ENCODE data around the gene ERCC4.

Gene ERCC4

GRCh38 chr16:13911871-13912270 lies 8.1 kb upstream of the ERCC4 start:
- no peak for DNase-seq

- no peak for DNase-seq
These were observed 7.1 kb upstream of the ERCC4 start for GRCh38 chr16:13912891-13913290.

GRCh38 chr16:13913374-13914292 lies 6.3 kb upstream of the ERCC4 start:
- DNase-seq: no peak

- no peak for DNase-seq
These were observed 4.8 kb upstream of the ERCC4 start for GRCh38 chr16:13915033-13915635.

GRCh38 chr16:13919330-13919682 lies 648 bp upstream of the ERCC4 start:
- DNase-seq: no peak

- DNase-seq: no peak
These were observed 510 bp downstream of the ERCC4 start for GRCh38 chr16:13920510-13920818.

GRCh38 chr16:13921328-13921727 lies 1.4 kb downstream of the ERCC4 start:
- no peak for DNase-seq

GRCh38 chr16:13923703-13924298 lies 3.8 kb downstream of the ERCC4 start:
- no peak for DNase-seq

GRCh38 chr16:13926464-13926863 lies 6.5 kb downstream of the ERCC4 start:
- DNase-seq: no peak

GRCh38 chr16:13926891-13927290 lies 6.9 kb downstream of the ERCC4 start:
- no peak for DNase-seq

- no peak for DNase-seq
These were observed 8.7 kb downstream of the ERCC4 start for GRCh38 chr16:13928646-13929045.

- no peak for DNase-seq
These were observed 11.9 kb downstream of the ERCC4 start for GRCh38 chr16:13931845-13932244.

GRCh38 chr16:13935408-13935807 lies 15.5 kb downstream of the ERCC4 start:
- no peak for DNase-seq

- no peak for DNase-seq
These were observed 16.2 kb downstream of the ERCC4 start for GRCh38 chr16:13936155-13936554.

GRCh38 chr16:13936596-13937081 lies 16.7 kb downstream of the ERCC4 start:
- no peak for DNase-seq

GRCh38 chr16:13937411-13937810 lies 17.5 kb downstream of the ERCC4 start:
- no peak for DNase-seq

GRCh38 chr16:13938480-13938879 lies 18.5 kb downstream of the ERCC4 start:
- DNase-seq: no peak

- no peak for DNase-seq
These were observed 19.9 kb downstream of the ERCC4 start for GRCh38 chr16:13939821-13940220.

GRCh38 chr16:13940397-13940933 lies 20.5 kb downstream of the ERCC4 start:
- DNase-seq: no peak

GRCh38 chr16:13944816-13945215 lies 24.9 kb downstream of the ERCC4 start:
- no peak for DNase-seq

GRCh38 chr16:13945744-13946485 lies 26.0 kb downstream of the ERCC4 start:
- no peak for DNase-seq

- no peak for DNase-seq
These were observed 28.1 kb downstream of the ERCC4 start for GRCh38 chr16:13948086-13948485.

Data from activated naive CD4-positive, alpha-beta T cell (primary cell).